ENCODE measurements around the gene PSTK. TPM values are rescaled to one million over a fixed set of nuclear protein-coding genes. Genes with fewer than 3 reads are reported as not detected.

Gene PSTK, protein sequence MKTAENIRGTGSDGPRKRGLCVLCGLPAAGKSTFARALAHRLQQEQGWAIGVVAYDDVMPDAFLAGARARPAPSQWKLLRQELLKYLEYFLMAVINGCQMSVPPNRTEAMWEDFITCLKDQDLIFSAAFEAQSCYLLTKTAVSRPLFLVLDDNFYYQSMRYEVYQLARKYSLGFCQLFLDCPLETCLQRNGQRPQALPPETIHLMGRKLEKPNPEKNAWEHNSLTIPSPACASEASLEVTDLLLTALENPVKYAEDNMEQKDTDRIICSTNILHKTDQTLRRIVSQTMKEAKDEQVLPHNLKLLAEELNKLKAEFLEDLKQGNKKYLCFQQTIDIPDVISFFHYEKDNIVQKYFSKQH
- polyA plus RNA-seq (21.0 and 27.1 TPM in 2 replicates), polyA minus RNA-seq (13.1 and 15.9 TPM in 2 replicates)

- Histone ChIP-seq H3K4me2 (ENCODE audit: low read length) (peak within 1 kb of the TSS; percentile 79), H3K79me2 (replicated peaks; ENCODE audit: insufficient read depth, low read length) (no peaks in the 10 kb centered on the region), H4K20me1 (ENCODE audit: insufficient read depth) (no peaks in the 10 kb centered on the region), H3K9me2 (ENCODE audit: insufficient read depth, low read length) (no peaks in the 10 kb centered on the region), H2AFZ (ENCODE audit: low read depth, low read length) (peak within 1 kb of the TSS; percentile 99), H3K9ac (ENCODE audit: low read length) (peak within 1 kb of the TSS; percentile 91), H3F3A (ENCODE audit: insufficient read depth, low read length, poor library complexity, severe bottlenecking) (no peaks in the 10 kb centered on the region), H3K9me3 (ENCODE audit: low read length) (no peaks in the 10 kb centered on the region), H3K27ac (ENCODE audit: low read length) (peak within 1 kb of the TSS; percentile 91), H3K36me3 (ENCODE audit: insufficient read depth, low read length) (peaks cover 5% of the 10 kb centered on the region), H3K27me3 (ENCODE audit: insufficient read depth, low read depth, low read length) (no peaks in the 10 kb centered on the region), H3K4me3 (ENCODE audit: low read length) (peak within 1 kb of the TSS; percentile 89)
- TF ChIP-seq EP300 (conservative IDR thresholded peaks at IDR 0.05; ENCODE audit: poor library complexity, severe bottlenecking) (peak; percentile 66), POLR2AphosphoS5 (IDR thresholded peaks at IDR 0.05) (peak; percentile 95), SMC3 (conservative IDR thresholded peaks at IDR 0.05; ENCODE audit: poor library complexity) (peak; percentile 74), EZH2 (IDR thresholded peaks at IDR 0.05; ENCODE audit: borderline replicate concordance, insufficient read depth, low read length, poor library complexity, severe bottlenecking) (no peak), RAD21 (conservative IDR thresholded peaks at IDR 0.05) (peak; percentile 68), TAF1 (IDR thresholded peaks at IDR 0.05; ENCODE audit: low read depth) (peak; percentile 92), CTCF (IDR thresholded peaks at IDR 0.05; ENCODE audit: poor library complexity, severe bottlenecking) (peak; percentile 99), MXI1 (conservative IDR thresholded peaks at IDR 0.05; ENCODE audit: poor library complexity, severe bottlenecking) (peak; percentile 90), REST (IDR thresholded peaks at IDR 0.05; ENCODE audit: borderline replicate concordance) (peak; percentile 60)
These were observed at the start of gene PSTK for GRCh38 chr10:122980209-122981065. TSS of gene PSTK (plus strand) at chr10:122980401. CDS start at chr10:122980480, 79 bp downstream.

All from neural cell (in vitro differentiated cells).